ENCODE results near the gene ALG12.

ALG12 gene

GRCh38 chr22:49917974-49918910 lies at the start of gene ALG12, which contains the start of gene CRELD2:
ALG12 (minus strand) TSS chr22:49918438; CDS start chr22:49913765, 4,673 bp downstream.
CRELD2 (plus strand) TSS chr22:49918634; CDS start chr22:49918770, 136 bp downstream.
- peak; percentile 91 to 92 for DNase-seq (ENCODE audit: low read depth in 2 of 2)

GRCh38 chr22:49967706-49968208 lies 49.5 kb upstream of the ALG12 start:
- no peak for DNase-seq (ENCODE audit: low read depth in 2 of 2)

GRCh38 chr22:49966774-49967705 lies 48.8 kb upstream of the ALG12 start:
- DNase-seq (ENCODE audit: low read depth in 2 of 2): no peak

GRCh38 chr22:49966041-49966773 lies 48.0 kb upstream of the ALG12 start:
- DNase-seq (ENCODE audit: low read depth in 2 of 2): no peak

GRCh38 chr22:49965091-49966040 lies 47.1 kb upstream of the ALG12 start:
- DNase-seq (ENCODE audit: low read depth in 2 of 2): no peak

GRCh38 chr22:49964136-49965090 lies 46.2 kb upstream of the ALG12 start:
- DNase-seq (ENCODE audit: low read depth in 2 of 2): no peak

GRCh38 chr22:49963647-49964026 lies 45.4 kb upstream of the ALG12 start:
- DNase-seq (ENCODE audit: low read depth in 2 of 2): no peak

- DNase-seq (ENCODE audit: low read depth in 2 of 2): no peak
Measured at GRCh38 chr22:49962751-49963646, 44.8 kb upstream of the ALG12 start.

- peak; percentile 80 for DNase-seq (ENCODE audit: low read depth in 2 of 2)
Measured at GRCh38 chr22:49962012-49962750, 43.9 kb upstream of the ALG12 start.

GRCh38 chr22:49961601-49962011 lies 43.4 kb upstream of the ALG12 start:
- DNase-seq (ENCODE audit: low read depth in 2 of 2): no peak

GRCh38 chr22:49961005-49961600 lies 42.9 kb upstream of the ALG12 start:
- DNase-seq (ENCODE audit: low read depth in 2 of 2): no peak

- peak; percentile 93 to 95 for DNase-seq (ENCODE audit: low read depth in 2 of 2)
Measured at GRCh38 chr22:49960159-49961004, 42.1 kb upstream of the ALG12 start, which contains the start of gene PIM3. PIM3 (plus strand) TSS chr22:49960772; CDS start chr22:49960948, 176 bp downstream.

GRCh38 chr22:49959782-49960158 lies 41.5 kb upstream of the ALG12 start:
- no peak for DNase-seq (ENCODE audit: low read depth in 2 of 2)

GRCh38 chr22:49958931-49959781 lies 40.9 kb upstream of the ALG12 start:
- no peak for DNase-seq (ENCODE audit: low read depth in 2 of 2)
